ENCODE measurements around the gene PTPRH. TPM values are rescaled to one million over a fixed set of nuclear protein-coding genes. Genes with fewer than 3 reads are reported as not detected.
A peak's percentile ranks its signal among the peaks of the same experiment; 100 is the strongest.

Gene PTPRH
- total and polyA plus RNA-seq, 2 donors (not counting 1 experiment from before 2014, with no cell fraction given): not detected

GRCh38 chr19:55220525-55220924 is 11.2 kb upstream of the PTPRH start:
- no peak overlapping the region for H3K4me3 ChIP-seq (ENCODE audit: control extremely low read depth in 1 of 5, extremely low read depth in 1 of 5, insufficient read depth in 1 of 5, low read depth in 2 of 5, low read length in 4 of 5)
- peaks cover 8 to 11% of the 10 kb centered on the region in 2 donors for H3K4me1 ChIP-seq (ENCODE audit: control insufficient read depth in 2 of 2, insufficient read depth in 2 of 2, low read length in 2 of 2)
- peaks cover 0 to 11% (median 3%) of the 10 kb centered on the region in 4 experiments for H3K27me3 ChIP-seq (replicated peaks in 1 of 4; ENCODE audit: control extremely low read depth in 1 of 4, control insufficient read depth in 3 of 4, insufficient read depth in 4 of 4, low read length in 3 of 4)
- peaks cover 7% of the 10 kb centered on the region for H4K20me1 ChIP-seq (ENCODE audit: control insufficient read depth, insufficient read depth, low read length, poor library complexity, severe bottlenecking)
- peaks cover 11% of the 10 kb centered on the region for H3K4me1 Mint-ChIP-seq
- H2AFZ ChIP-seq (ENCODE audit: insufficient read depth, low read depth, low read length, poor library complexity, severe bottlenecking): no peak overlapping the region
- DNase-seq (no peak), ATAC-seq (ENCODE audit: low read depth) (no peak)
- H3K27ac ChIP-seq (ENCODE audit: low read length in 2 of 2): no peak overlapping the region
- peaks cover 3 to 4% of the 10 kb centered on the region in 2 experiments for H3K36me3 ChIP-seq (replicated peaks in 1 of 2; ENCODE audit: control extremely low read depth in 1 of 2, control insufficient read depth in 1 of 2, extremely low read depth in 1 of 2, insufficient read depth in 2 of 2, low read length in 1 of 2)
- ChIA-PET POLR2A (no interaction called here), CTCF (interaction anchor here (0.6 to 2.1 kb wide), 2 partner anchors 53 to 79 kb away, joined by 4 to 7 read pairs; no protein-coding TSS in a partner anchor)
- H3K79me2 ChIP-seq (ENCODE audit: control insufficient read depth, insufficient read depth, low read length): no peaks in the 10 kb centered on the region
- no peak overlapping the region for H3K4me3 Mint-ChIP-seq
- H3K27me3 Mint-ChIP-seq: peaks cover 8% of the 10 kb centered on the region
- H3K9me3 Mint-ChIP-seq (ENCODE audit: insufficient read depth): peaks cover 6% of the 10 kb centered on the region
- no peak overlapping the region for H3K9ac ChIP-seq (ENCODE audit: low read length)
- H3K27ac Mint-ChIP-seq: no peak overlapping the region
- H3K9me3 ChIP-seq (ENCODE audit: control extremely low read depth in 1 of 3, control insufficient read depth in 2 of 3, insufficient read depth in 1 of 3, low read length in 2 of 3): peaks cover 0 to 25% (median 8%) of the 10 kb centered on the region in 3 donors
- WGBS (ENCODE audit: insufficient coverage): 90% methylated on average over 6 of the region's 9 CpGs
- intact Hi-C loops (cut with micrococcal nuclease): no loop called here
- no peak for TF ChIP-seq EZH2 (IDR thresholded peaks at IDR 0.05; ENCODE audit: borderline replicate concordance, insufficient read depth, low read depth, low read length, poor library complexity, severe bottlenecking)
- TF ChIP-seq CTCF (IDR thresholded peaks at IDR 0.05): no peak
- no peak overlapping the region for H3K4me2 ChIP-seq (replicated peaks; ENCODE audit: low read depth, low read length, poor library complexity, severe bottlenecking)

GRCh38 chr19:55216461-55217198 is 7.3 kb upstream of the PTPRH start:
- H2AFZ ChIP-seq (ENCODE audit: insufficient read depth, low read depth, low read length, poor library complexity, severe bottlenecking): no peak overlapping the region
- Mint-ChIP-seq H3K4me3 (no peak overlapping the region), H3K4me1 (peaks cover 11% of the 10 kb centered on the region), H3K27ac (no peak overlapping the region), H3K9me3 (ENCODE audit: insufficient read depth) (peaks cover 10% of the 10 kb centered on the region), H3K27me3 (peaks cover 22% of the 10 kb centered on the region)
- H3K4me1 ChIP-seq (ENCODE audit: control insufficient read depth in 2 of 2, insufficient read depth in 2 of 2, low read length in 2 of 2): peaks cover 8 to 11% of the 10 kb centered on the region in 2 donors
- peak overlapping the region; percentile 30 for H3K4me2 ChIP-seq (replicated peaks; ENCODE audit: low read depth, low read length, poor library complexity, severe bottlenecking)
- no peak overlapping the region for H3K4me3 ChIP-seq (ENCODE audit: control extremely low read depth in 1 of 5, extremely low read depth in 1 of 5, insufficient read depth in 1 of 5, low read depth in 2 of 5, low read length in 4 of 5)
- 8% methylated on average over 34 of the region's 36 CpGs for WGBS (ENCODE audit: insufficient coverage)
- intact Hi-C loops (cut with micrococcal nuclease): no loop called here
- H3K27ac ChIP-seq (ENCODE audit: low read length in 2 of 2): no peak overlapping the region
- H3K9me3 ChIP-seq (ENCODE audit: control extremely low read depth in 1 of 3, control insufficient read depth in 2 of 3, insufficient read depth in 1 of 3, low read length in 2 of 3): peaks cover 0 to 54% (median 14%) of the 10 kb centered on the region in 3 donors
- ChIA-PET POLR2A (no interaction called here), CTCF (no interaction called here)
- H3K9ac ChIP-seq (ENCODE audit: low read length): no peak overlapping the region
- H3K79me2 ChIP-seq (ENCODE audit: control insufficient read depth, insufficient read depth, low read length): no peaks in the 10 kb centered on the region
- H3K27me3 ChIP-seq (replicated peaks in 1 of 4; ENCODE audit: control extremely low read depth in 1 of 4, control insufficient read depth in 3 of 4, insufficient read depth in 4 of 4, low read length in 3 of 4): peaks cover 0 to 31% (median 10%) of the 10 kb centered on the region in 4 experiments
- no peak for TF ChIP-seq EZH2 (IDR thresholded peaks at IDR 0.05; ENCODE audit: borderline replicate concordance, insufficient read depth, low read depth, low read length, poor library complexity, severe bottlenecking)
- peak; percentile 59 for DNase-seq
- no peaks in the 10 kb centered on the region for H4K20me1 ChIP-seq (ENCODE audit: control insufficient read depth, insufficient read depth, low read length, poor library complexity, severe bottlenecking)
- peak; percentile 58 for ATAC-seq (ENCODE audit: low read depth)
- peaks cover 0 to 3% of the 10 kb centered on the region in 2 experiments for H3K36me3 ChIP-seq (replicated peaks in 1 of 2; ENCODE audit: control extremely low read depth in 1 of 2, control insufficient read depth in 1 of 2, extremely low read depth in 1 of 2, insufficient read depth in 2 of 2, low read length in 1 of 2)

Measured in B cell (primary cell).